ENCODE data around the gene SLC7A6.

The SLC7A6 gene

GRCh38 chr16:68264128-68265077 is at the start of gene SLC7A6:
TSS of gene SLC7A6 (plus strand) at chr16:68264526. CDS start at chr16:68274727, 10,201 bp downstream.
- DNase-seq (ENCODE audit: low read depth in 2 of 2), result peak; percentile 79 to 87

DNA sequence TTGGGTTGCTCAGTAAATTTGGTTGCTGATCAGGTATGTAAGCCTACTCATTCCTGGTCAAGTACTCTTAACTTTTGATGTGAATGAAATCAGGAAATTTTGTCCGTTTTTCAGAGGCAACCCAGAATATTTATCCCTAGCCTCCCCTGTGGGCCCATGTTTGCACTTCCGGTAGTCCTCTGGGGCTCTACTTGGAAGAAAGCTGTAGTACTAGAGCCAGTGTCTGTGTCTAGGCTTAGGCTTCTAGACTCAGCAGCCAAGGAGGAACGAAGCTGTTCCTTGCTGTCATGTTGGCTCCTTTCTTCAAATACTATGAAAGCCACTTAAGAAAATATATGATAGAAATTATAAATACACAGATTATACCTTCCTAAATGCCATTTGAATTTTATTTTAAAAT is 49.6 kb upstream of the SLC7A6 start:
- no peak for DNase-seq (ENCODE audit: low read depth in 2 of 2)

- DNase-seq (ENCODE audit: low read depth in 2 of 2), result no peak
Observed at GRCh38 chr16:68215302-68215701, 49.0 kb upstream of the SLC7A6 start.

- DNase-seq (ENCODE audit: low read depth in 2 of 2), result no peak
Observed at GRCh38 chr16:68216240-68216639, 48.1 kb upstream of the SLC7A6 start.

GRCh38 chr16:68217506-68217905 is 46.8 kb upstream of the SLC7A6 start:
- DNase-seq (ENCODE audit: low read depth in 2 of 2), result no peak

DNA sequence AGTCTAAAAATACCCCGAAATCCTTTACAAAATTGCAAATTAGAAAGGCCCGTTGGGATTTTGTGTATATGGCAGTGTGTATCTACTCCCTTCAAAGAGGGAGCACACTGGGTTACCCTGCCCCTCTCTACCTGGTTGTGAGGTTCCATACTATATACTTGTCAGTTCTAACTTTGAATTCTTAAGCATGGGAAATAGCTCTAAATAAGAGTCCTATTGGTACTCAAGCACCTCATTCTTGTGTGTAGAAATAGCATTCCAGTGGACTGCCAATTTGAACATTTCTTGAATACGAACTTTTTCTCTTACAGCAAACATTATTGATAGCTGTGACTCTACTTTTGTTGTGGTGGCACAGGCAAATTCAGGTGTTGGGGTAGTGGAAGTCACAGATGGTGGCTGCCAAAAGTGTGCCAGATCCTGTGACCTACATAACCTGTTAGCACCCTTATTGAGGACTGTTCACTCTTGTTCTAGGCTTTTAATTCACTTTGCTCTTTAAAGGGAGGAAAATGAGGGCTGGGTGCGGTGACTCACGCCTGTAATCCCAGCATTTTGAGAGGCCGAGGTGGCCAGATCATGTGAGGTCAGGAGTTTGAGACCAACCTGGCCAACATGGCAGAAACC is 44.5 kb upstream of the SLC7A6 start:
- DNase-seq (ENCODE audit: low read depth in 2 of 2), result no peak

DNA sequence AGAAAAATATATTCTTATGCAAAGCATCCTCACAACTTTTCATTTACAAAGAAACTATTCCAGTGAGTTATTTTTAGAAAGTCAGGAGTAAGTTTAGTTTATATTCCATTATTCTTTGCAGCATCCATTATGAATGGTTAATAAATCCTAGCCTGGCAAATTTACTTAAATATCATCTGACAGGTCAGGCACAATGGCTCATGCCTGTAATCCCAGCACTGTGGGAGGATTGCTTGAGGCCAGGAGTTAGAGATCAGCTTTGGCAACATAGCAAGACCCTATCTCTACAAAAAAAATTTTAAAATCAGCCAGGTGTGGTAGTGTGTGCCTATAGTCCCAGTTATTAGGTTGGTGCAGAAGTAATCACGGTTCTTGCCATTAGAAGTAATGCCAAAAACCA is 41.3 kb upstream of the SLC7A6 start:
- DNase-seq (ENCODE audit: low read depth in 2 of 2), result no peak

- no peak for DNase-seq (ENCODE audit: low read depth in 2 of 2)
Observed at GRCh38 chr16:68226116-68226515, 38.2 kb upstream of the SLC7A6 start.

DNA sequence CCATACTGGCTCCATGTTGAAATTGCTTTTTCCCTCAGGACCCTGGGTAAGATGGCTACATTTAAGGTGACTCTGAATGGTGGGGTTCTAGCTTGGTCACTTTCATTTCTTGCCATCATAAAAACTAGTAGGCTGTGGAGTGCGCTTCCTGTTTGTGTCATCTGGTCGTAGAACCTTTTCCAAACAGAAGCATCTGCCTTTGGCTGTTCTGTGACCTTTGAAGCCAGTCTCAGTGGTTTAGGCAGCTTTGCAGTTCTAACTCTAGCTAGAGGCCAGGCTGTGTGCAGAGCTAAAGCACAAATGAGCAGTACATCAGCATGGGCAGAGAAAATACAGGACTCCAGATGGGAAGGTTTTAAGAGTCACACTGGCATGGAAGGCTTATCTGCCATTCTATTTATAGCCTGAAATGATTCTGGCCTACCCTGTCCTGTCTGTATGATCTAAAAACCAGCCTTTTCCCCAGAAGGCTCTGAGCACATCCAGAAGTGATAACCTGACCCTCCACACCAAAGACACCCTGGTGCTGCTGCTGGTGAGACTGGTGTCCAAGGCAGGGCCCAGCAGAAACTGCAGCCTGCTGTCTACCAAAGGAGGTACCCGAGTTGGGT is 37.0 kb upstream of the SLC7A6 start:
- DNase-seq (ENCODE audit: low read depth in 2 of 2), result no peak

DNA sequence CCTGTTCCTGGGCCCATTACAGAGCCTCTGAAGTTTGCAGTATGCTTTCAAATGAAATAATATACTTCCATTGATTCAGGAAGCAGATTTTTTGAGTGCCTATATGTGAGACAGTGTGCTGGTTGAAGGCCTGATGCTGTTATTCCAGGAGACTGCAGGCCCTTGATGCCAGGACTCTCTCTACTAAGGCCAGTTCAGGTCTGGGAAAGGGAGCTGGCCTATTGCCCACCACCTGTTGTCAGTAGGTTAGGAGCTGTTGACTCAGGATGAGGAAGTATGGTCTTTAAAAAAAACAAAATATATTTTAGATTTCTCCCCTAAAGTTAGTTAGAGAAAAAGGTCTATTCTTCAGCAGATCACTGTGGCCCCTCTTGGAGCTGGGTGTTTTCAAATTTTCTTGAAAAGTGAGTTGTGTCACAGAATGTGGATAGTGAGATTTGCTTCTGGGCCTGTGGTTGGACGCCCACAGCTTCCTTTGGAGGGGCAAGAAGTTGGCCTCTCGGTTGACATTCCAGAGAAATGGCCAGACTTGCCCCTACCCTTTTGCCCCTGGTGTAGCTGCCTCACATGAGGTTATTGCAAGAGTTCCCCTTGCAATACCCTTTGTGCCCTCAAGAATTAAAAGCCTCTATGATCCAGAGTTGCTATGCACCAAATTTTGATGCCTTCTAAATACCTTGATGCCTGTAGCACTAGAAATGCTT is 36.3 kb upstream of the SLC7A6 start:
- no peak for DNase-seq (ENCODE audit: low read depth in 2 of 2)

- no peak for DNase-seq (ENCODE audit: low read depth in 2 of 2)
Observed at GRCh38 chr16:68228652-68229051, 35.7 kb upstream of the SLC7A6 start.

GRCh38 chr16:68229431-68230175 is 34.7 kb upstream of the SLC7A6 start:
- peak in 1 of 2 donors; percentile 42 for DNase-seq (ENCODE audit: low read depth in 2 of 2)

- no peak for DNase-seq (ENCODE audit: low read depth in 2 of 2)
Observed at GRCh38 chr16:68230176-68230571, 34.2 kb upstream of the SLC7A6 start.

- DNase-seq (ENCODE audit: low read depth in 2 of 2), result no peak
Observed at GRCh38 chr16:68230956-68231355, 33.4 kb upstream of the SLC7A6 start.

DNA sequence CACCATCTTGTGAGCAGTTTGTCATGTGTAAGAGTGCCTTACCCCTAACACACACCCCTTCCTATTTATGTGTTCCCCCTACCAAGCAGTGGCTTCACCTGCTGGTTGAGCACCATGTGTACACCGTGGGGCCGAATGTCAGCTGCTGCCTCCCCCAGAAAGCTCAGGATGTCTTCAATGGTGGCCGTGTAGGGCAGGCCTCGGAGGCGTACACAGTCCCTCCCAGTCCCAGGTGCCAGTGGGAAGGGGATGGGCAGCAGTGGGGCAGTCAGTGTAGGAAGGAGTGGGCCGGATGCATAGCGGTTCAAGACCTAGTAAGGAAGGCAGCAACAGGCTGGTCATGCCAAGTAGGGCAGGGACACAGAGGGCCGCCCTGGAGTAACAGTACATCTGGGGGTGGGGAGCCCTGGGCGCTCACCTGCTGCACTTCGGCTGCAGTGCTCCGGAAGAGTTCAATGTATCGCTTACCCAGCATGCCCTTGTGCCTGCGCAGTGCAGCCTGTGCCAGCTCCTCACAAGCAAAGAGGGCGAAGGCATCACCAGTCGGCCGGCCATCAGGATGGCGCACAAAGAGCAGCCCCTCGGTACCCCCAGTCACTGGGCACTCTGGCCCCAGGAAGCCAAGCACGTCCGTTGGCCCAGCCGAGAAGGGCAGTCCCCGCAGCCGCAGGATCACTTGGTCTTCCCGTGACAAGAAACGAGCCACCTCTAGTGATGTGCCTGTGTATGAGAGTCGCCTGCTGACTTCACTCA is 32.8 kb upstream of the SLC7A6 start:
- no peak for DNase-seq (ENCODE audit: low read depth in 2 of 2)

GRCh38 chr16:68232335-68232734 is 32.0 kb upstream of the SLC7A6 start:
- no peak for DNase-seq (ENCODE audit: low read depth in 2 of 2)

DNA sequence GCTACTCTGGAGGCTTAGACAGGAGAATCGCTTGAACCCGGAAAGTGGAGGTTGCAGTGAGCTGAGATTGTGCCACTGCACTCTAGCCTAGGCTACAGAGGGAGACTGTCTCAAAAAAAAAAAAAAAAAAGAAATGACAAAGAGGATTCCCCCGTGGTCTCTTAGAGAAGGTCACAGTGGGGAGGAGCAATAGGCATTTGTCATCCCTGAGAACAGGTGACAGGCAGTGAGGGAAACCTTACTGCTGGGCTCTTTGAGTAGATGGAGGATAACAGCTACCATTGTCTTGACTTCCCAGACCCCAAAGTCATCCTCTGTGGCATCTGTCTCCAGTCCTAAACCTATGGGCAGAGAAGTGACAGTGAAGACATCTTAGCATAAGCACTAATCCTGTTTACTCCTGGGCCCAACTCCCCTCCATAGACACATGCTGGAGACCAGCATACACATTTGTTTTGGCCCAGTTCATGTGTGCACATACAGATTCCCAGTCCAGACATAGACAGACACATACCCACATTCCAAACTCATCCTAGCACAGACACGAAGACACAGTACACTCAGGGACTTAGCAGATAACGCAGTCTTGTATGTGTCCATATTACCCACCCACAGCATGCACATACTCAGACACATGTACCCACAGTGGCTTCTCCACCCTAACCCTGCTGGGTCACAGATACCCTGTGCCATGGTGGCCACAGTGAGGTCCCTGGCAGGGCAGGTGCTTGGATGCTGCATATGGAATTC is 31.1 kb upstream of the SLC7A6 start:
- no peak for DNase-seq (ENCODE audit: low read depth in 2 of 2)

GRCh38 chr16:68233835-68234187 is 30.5 kb upstream of the SLC7A6 start:
- no peak for DNase-seq (ENCODE audit: low read depth in 2 of 2)

- no peak for DNase-seq (ENCODE audit: low read depth in 2 of 2)
Observed at GRCh38 chr16:68234188-68235107, 29.9 kb upstream of the SLC7A6 start.
